PC-3 (cell line): ENCODE measurements around the gene USP50.

ENCODE experiments used
- EZH2 ChIP-seq: fragments of 300-600 bp; sonication (generic); IDR thresholded peaks from one replicate; pipeline ENCODE4 v1.6.1; 2017; ENCODE audit warnings: antibody characterized with exemption, mild to moderate bottlenecking, low read length; ENCODE audit not compliant: unreplicated experiment
- EZH2phosphoT487 ChIP-seq: fragments of 300-600 bp; sonication (generic); IDR thresholded peaks from 2 replicates; pipeline ENCODE4 v1.6.1; 2018; ENCODE audit warnings: mild to moderate bottlenecking, antibody characterized with exemption, low read length, borderline replicate concordance
- TF ChIP-seq, protein P1 (sequence below): fragments of 300-600 bp; sonication (generic); conservative IDR thresholded peaks from 2 replicates; pipeline ENCODE4 v1.5.1; 2017; ENCODE audit warnings: antibody characterized with exemption, low read depth, mild to moderate bottlenecking, low read length

DNA sequence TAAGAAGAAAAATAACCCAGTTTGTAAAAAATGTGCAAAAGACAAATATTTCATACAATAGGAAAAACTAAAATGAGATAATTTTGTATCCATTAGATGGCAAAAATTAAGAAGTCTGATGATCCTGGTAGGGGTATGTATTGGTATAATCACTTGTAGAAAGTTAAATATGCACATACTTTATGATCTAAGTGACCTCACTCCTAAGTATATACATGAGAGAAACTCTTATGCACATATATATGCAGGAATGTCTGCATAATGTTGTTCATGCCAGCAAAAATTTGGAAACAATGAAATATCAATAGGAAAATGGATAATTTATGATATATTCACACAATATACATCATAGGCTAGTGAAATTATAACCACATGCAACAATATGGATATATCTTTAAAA is 33.5 kb downstream of the USP50 start:
- TF ChIP-seq, protein P1, sequence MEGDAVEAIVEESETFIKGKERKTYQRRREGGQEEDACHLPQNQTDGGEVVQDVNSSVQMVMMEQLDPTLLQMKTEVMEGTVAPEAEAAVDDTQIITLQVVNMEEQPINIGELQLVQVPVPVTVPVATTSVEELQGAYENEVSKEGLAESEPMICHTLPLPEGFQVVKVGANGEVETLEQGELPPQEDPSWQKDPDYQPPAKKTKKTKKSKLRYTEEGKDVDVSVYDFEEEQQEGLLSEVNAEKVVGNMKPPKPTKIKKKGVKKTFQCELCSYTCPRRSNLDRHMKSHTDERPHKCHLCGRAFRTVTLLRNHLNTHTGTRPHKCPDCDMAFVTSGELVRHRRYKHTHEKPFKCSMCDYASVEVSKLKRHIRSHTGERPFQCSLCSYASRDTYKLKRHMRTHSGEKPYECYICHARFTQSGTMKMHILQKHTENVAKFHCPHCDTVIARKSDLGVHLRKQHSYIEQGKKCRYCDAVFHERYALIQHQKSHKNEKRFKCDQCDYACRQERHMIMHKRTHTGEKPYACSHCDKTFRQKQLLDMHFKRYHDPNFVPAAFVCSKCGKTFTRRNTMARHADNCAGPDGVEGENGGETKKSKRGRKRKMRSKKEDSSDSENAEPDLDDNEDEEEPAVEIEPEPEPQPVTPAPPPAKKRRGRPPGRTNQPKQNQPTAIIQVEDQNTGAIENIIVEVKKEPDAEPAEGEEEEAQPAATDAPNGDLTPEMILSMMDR, result no peak
- TF ChIP-seq EZH2 (no peak), EZH2phosphoT487 (no peak)
